GM19438 (cell line): Measurements from ENCODE around the gene HHIPL1.
"Not testable (repeated sequence)": the region's sequence is repeated elsewhere in the genome, so short reads cannot be mapped to it uniquely, and the experiment has no call there.

Experiments used
- ATAC-seq: cut with Tn5 transposase; IDR thresholded peaks from one replicate; pipeline ENCODE4 v1.9.1; 2021; ENCODE audit warnings: low read depth; ENCODE audit not compliant: unreplicated experiment

HHIPL1 gene

DNA sequence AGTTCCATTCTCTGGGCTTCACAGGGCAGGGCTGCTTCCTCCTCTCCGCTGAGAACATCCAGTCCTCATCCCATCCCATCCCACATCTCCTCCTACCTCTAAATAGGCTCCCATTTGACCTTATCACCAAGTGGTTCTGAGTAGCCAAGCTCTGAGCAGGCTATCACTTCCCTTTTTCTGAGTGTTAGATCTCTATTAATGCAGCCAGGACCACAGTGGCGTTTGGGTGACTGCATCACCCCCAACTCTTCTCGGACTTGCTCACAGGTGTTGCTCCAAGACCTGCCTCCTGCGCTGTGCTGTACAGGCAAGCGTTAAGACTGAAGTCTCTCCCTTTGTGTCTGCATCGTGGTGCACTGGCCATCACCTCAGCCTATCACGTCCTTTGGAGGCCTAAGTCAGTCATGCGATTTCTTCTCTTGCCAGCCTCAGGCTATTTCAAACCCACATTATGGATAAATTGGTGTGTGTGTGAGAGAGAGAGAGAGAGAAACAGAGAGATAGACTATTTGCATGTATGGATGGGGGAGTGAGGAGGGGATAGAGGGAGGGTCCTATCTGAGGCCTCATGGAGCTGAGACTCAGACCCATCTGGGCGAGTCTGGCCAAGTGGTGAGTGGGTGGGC lies 12.4 kb upstream of the HHIPL1 start:
- no peak for ATAC-seq

DNA sequence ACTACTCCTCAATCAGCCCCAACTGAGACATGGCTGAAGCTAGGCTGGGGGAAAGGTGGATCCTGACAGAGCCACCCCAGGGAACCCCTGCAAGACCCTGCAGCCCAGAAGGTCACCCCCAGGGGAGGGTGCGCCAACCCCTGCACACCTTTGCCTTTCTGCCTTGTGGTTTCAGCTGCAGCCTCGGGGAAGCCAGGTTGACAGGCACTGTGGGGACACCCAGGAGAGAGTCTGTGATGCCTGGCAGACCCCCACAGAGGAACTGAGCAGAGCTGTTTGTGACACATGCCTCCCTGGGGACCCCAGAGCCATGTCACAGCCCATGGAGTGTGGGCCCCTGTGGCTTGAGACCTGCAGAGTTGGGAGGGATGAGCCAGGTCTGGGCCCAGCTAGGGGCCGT lies 11.8 kb upstream of the HHIPL1 start:
- ATAC-seq = no peak

DNA sequence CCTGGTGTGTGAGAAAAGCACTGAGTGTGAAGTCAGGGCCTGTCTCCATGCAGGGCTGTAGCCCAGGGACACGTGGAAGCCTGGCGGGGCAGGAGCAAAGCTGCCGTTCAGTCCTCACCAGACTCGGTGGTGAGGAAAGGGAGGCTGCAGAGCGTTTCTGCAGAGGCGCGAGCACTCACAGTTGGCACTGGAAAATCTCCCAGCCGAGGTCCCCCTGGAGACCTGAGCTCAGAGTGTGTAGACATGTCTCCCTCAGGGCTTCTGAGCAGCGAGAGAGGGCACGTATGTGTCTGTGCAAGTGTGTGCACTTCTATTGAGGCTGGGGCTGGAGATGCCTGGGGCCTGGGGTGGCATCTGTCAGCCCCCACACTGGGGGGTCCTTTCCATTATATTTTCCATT lies 11.0 kb upstream of the HHIPL1 start:
- no peak for ATAC-seq

DNA sequence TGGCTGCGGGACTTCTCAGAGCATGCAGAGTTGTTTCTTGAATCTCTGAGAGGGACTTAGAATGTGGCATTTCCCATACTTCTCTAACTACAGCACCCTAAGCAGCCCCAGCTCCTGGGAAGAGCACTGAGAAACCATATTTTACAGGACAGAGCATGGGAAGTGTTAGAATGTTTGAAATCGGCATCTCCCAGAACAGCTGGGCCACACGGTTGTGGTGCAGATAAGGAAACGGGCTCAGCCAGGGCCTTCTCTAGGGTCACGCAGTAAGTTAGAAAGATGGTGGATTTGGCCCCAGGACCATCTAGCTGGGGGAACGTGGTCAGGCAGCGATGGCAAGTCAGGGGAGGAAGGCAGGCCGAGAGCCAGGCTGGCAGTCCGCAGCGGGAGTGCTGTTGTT lies 10.5 kb upstream of the HHIPL1 start:
- ATAC-seq = no peak

DNA sequence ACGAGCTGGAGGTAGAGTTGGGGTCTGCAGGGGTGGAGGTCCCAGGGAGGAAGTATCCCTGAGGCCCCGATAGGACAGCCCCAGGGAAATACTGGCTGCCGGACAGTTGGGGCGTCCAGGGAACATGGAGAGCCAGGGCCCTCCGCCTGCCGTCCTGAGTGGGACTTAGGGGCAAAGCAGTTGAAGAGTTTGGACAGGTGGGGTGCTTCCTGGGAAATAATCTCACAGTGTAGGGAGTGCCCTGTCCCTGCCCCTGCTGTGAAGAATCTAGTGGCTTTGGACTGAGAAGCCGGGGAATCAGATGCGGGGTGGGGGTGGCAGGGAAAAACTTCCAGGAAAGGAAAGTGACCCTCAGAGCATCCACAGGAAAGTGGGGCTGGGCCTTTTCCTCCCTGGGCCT lies 9.8 kb upstream of the HHIPL1 start:
- ATAC-seq = no peak

DNA sequence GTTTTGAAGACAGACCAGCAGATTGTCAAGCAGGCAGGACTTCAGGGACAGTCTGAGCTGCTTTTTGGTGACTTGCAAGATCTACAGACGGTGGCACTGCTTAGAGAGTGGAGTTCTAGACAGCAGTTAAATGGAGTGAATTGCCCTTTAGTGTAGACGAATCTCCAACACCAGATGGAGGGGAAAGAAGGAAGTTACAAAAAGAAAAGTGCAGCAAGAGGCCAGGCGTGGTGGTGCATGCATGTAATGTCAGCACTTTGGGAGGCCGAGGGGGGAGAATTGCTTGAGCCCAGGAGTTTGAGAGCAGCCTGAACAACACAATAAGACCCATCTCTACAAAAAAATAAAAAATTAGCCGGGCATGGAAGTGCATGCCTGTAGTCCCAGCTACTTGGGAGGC lies 8.4 kb upstream of the HHIPL1 start:
- ATAC-seq = no peak

DNA sequence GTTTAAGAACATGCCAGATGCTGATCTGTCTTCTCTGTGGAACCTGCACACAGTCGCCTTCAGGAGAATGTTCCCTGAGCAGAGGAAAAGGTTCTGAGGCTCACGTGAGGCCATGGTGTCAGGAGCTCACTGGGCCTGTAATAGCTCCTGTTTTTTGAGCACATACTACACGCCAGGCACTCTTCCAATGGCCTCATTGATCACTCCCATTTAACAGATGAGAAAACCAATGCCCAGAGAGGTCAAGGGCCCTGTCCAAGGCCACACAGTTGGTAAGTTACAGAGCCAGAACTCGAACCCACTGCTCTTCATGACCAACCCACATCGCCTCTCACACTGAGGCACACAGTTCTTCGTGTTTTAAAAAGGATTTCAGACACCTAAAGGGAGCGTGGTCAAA lies 7.3 kb upstream of the HHIPL1 start:
- ATAC-seq = no peak

DNA sequence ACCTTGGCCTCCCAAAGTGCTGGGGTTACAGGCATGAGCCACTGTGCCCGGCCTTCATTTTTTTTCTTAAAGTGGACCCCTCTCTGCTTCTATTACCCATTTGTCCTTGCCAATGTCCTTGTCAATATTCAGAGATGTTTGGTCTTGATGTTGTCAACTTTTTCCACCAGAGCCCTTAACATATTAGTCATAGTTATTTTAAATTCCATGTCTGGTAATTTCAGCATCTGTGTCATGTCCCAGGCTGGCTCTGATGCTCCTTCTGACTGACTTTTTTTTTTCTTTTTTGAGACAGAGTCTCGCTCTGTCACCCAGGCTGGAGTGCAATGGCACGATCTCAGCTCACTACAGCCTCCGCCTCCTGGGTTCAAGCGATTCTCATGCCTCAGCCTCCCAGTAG lies 2.2 kb upstream of the HHIPL1 start:
- ATAC-seq = not testable (repeated sequence)

DNA sequence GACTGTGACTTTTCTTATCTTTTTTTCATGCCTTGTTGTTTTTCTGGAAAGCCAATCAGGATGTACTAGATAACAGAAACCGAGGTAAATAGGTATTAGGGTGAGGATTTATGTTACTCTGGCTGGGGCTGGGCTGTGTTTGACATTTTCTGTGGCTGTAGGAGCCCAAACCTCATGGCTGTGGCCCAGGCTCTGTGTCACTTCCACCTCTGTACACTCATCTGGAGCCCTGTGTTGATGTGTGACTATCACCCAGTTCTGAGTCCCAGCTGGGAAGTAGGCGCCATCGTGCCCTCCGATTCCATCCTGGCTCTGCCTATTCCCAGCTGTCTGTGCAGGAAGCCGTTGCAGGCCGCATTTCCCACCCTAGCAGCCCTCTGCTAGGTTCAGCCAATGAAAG lies 1.6 kb upstream of the HHIPL1 start:
- no peak for ATAC-seq

DNA sequence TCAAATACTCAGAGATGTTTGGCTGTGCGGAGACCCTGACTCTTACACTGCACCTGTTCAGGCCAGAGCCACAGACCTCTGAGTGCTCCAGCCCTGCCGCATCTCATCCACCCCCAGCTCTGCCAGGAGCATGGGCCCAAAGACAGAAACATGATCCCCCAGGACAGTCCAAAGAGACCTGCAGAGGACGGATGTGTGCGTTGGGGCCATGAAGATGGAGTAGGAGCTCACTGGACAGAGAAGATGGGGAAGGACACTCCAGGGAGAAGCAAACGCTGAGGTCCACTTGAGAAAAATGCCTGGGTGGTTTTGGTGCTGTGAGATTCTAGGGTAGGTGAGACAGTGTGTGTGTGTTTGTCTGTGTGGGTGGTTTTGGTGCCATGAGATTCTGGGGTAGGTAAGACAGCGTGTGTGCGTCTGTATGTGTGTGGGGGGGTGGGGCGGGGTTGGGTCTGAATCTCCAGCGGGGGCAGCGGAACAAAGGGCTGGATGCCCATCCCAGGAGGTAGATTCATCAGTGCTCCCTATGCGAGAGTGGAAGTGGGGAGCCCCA lies 818 bp upstream of the HHIPL1 start:
- no peak for ATAC-seq

DNA sequence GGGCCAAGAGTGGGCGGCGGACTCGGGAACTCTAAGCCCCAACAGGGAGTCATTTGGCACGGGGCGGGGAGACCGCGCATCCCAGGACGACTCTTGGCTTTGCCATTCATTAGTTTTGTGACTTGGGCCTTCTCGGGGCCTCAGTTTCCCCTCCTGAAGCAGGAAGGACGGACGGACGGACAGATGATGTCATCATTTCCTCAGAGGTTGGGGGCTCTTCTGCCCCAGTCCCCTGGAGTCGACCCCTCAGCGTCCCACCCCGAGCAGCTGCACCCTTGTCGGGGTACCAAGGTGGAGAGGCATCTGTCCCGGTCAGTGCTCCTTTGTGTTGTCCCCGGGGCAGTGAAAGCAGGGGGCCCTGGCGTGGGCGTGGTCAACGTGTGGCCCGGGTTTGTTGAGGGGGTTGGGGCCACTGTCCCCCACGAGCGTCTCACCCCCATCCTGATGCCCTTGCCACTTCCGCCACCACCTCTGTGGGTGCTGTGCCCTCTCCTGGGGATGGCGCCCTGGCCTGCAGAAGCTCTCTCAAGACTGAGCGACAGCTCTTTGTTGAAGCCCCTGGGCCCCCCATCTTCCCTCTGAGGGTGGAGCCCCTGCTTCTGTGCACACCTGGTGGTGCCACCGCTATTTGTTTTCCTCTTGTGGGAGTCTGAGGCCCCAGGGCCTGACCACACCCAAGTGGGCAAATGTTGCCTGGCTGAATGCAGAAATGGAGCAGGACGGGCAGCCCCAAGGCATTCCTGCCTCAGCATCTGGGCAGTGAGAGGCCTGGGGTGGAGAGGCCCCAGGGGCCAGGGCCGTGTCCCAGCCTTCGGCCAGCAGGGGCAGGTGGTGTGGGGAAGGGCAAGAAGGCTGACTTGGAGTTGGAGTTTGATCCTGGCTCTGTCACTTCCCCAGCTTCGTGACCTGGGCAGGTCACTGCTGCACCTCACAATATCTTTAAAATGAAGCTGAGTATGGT lies 896 bp downstream of the HHIPL1 start:
- ATAC-seq = no peak

DNA sequence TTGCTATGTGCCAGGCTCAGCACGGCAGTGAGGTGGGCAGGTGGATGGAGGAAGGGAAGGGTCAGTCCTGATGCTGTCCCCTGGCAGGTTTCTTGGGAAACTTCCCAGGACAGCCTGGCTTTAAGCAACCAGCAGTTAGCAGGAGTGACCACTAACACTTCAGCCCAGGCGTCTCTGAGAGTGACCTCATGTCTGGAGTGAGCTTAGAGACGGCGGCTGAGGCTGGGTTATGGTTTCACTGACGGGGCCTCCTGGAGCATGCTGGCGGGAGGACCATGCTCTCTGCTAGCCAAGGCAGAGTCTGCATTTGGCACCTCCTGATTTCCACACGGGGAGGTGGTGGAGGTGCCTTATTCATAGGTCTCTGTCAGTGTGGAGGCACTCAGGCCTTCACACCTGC lies 2.5 kb downstream of the HHIPL1 start:
- no peak for ATAC-seq

DNA sequence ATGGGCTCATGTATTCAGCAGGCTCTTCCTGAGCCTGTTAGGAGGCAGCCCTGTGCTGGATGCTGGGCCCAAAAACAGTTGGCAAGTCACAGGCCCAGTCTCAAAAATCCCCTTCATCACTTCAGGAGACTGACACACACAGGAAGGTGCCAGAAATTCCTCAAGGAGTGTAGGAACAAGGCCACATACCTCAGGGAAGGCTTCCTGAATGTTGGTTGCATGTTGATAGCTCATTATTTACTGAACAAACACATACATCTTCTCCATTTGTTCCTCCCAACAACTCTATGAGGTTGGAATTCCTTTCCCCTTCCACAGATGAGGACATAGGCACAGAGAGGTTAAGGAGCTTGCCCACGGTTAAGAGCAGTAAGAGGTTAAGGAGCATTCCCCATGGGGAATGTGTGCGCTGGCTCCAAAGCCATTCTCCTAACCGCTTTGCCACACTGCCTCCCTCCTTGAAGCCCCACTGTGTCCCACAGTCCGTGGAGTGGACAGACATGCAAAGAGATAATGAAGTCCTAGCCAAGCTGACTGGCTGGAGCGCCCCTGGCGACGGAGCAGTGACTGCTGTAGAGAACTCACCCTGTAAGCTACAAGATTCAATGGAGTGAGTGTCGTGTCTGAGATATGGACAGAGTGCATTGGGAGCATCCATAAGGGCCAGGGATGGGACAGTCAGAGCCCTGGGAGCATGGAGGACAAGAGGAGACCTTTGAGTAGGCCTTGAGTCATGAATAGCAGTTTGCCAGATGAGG lies 3.3 kb downstream of the HHIPL1 start:
- ATAC-seq = no peak

DNA sequence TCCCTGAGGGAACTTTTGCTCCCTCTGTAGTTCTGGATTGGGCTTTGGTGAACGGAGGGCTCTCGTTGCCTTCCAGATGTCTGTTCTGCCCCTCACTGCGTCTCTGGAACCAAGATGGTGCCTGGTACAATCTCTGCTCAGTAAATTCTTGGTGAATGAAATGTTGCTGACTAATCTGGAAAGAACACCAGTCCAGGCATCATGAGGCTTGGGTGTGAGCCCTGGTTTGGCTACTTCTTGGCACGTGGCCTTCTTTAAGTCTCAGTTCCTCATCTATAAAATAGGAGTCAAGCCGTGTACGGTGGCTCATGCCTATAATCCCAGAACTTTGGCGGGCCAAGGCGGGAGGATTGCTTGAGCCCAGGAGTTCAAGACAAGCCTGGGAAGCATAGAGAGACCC lies 4.3 kb downstream of the HHIPL1 start:
- ATAC-seq = no peak

DNA sequence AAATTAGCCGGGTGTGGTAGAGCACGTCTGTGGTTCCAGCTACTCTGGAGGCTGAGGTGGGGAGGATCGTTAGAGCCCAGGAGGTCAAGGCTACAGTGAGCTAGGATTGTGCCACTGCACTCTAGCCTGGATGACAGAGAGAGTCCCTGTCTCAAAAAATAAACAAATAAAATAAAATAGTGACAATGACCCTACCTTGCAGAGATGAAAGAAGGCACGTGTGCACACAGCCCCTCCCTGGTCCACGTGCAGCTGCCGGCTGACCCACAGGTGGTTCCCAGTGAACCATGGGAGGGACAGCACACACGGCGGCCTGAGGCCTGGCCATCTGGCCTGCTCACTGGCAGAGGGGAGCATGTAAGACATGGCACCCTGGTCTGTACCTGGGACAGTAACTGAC lies 4.7 kb downstream of the HHIPL1 start:
- ATAC-seq = no peak

DNA sequence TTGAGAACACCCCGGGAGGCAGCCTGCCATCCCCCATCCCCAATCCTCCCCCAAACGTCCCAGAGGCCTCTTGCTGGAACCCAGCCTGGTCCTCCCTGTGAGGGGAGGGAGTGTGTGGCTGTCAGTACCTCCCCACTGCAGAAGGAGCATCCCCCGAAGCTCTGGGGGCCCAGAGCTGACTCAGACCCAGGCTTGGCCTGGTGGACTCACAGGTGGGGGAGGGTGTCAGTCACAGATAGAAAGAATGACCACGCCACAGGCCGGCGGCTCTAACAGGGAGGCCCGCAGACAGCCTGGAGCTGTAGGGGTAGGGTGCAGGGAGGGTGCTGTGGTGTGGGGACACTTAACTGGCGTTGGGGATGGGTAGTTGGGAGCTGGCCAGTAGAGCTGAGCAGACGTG lies 5.3 kb downstream of the HHIPL1 start:
- ATAC-seq = no peak

DNA sequence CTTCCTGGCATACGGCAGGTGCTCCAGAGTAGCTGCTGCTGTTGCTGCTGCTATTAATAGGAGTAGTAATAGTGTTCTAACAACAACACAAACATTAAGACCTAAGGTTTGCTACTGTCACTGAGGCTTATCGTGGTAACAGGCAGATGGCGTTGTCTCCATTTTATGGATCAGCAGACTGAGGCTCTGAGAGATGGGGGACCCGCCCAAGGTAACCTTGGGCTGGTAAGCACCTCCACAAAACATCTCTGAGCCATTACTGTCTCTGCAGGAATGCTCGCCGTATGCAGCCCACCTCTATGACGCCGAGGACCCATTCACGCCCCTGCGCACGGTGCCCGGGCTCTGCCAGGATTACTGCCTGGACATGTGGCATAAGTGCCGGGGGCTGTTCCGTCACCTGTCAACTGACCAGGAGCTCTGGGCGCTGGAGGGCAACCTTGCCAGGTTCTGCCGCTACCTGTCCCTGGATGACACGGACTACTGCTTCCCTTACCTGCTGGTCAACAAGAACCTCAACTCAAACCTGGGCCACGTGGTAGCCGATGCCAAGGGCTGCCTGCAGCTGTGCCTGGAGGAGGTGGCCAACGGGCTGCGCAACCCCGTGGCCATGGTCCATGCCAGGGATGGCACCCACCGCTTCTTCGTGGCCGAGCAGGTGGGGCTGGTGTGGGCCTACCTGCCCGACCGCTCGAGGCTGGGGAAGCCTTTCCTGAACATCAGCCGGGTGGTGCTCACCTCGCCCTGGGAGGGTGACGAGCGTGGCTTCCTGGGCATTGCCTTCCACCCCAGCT lies 7.2 kb downstream of the HHIPL1 start:
- no peak for ATAC-seq

DNA sequence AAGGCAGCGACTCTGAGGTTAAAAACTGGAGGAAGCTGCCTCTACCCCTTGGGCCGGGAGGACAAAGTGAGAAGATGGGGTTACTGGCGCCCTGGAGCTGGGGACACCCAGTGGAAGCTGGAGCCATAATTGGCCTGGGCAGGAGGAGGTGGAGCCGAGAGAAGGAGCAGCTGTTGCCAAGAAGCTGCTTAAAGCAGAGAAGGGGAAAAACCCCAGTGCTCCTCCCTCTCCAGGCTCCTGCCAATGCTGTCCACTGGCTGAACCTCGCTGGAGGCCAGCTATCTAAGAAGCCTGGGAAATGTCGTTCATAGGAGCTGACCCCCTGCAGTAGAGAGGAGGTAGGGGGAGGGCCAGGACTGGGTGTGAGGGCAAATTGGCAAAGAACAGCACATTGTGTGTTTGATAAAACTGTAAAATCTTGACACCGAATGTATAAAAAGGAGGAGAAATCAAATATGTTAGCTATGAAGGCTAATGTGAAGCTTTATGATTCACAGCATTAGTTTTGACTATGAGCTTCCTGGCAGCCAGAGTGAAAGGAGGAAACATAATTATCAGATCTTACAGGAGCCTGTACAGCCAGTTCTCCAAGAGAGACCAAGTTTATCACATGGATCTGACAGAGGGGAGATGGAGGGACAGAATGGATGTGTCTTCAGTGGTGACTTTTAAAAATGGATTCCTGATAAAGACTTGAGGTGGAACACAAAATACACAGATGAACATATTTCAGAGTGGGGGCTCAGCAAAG lies 9.5 kb downstream of the HHIPL1 start:
- ATAC-seq = no peak

DNA sequence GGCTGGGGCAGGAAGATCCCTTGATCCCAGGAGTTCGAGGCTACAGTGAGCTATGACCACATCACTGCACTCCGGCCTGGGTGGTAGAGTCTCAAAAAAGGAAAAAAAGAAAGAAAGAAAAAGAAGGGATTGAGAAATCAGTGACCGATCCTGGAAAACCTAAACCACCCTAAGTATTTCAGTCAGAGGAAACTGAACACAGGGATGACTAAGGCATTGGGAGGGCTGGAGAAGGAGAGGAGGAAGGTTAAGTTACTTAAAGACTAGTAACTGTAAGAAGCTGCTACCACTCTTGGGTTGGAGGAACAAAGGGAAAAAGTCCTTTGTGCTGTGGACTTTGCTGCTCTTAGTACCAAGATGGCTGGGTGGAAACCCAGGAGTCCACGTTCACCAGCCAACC lies 10.6 kb downstream of the HHIPL1 start:
- no peak for ATAC-seq

DNA sequence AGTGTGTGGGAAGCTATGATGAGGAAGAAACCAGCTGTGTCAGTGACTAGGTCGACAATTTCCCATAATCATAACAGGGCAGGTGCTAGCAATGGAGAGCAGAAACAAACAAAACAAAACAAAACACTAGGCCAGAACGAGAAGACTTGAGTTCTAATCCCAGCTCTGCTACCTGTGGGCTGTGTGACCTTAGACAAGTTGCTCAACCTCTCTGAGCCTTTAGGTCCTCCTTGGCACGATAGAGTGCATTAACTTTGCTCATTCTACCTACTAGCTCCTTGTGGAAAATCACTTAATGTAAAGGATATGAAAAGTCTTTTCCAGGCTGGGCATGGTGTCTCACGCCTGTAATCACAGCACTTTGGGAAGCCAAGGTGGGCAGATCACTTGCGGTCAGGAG lies 11.2 kb downstream of the HHIPL1 start:
- ATAC-seq = no peak
